A673 (cell line): ENCODE measurements around the gene NPEPL1.

Experiments used
- CTCF ChIP-seq: fragments of 300-800, 200-600 bp; sonication (generic); conservative IDR thresholded peaks from 2 replicates; pipeline ENCODE4 v1.5.1; 2017; ENCODE audit warnings: low read depth, mild to moderate bottlenecking, antibody characterized with exemption, low read length, moderate library complexity, mixed read lengths
- EZH2 ChIP-seq: fragments of 200-600 bp; sonication (generic); IDR thresholded peaks from 2 replicates; pipeline ENCODE4 v1.6.1; 2017; ENCODE audit warnings: borderline replicate concordance, low read depth, mild to moderate bottlenecking, mixed read lengths, antibody characterized with exemption, low read length; ENCODE audit not compliant: poor library complexity, severe bottlenecking

GRCh38 chr20:58657262-58657661 lies 35.3 kb upstream of the NPEPL1 start:
- no peak for TF ChIP-seq EZH2
- TF ChIP-seq CTCF = no peak
